HCT116 (cell line): ENCODE data around the gene PRPF40A. TPM values are rescaled to one million over a fixed set of nuclear protein-coding genes. Genes with fewer than 3 reads are reported as not detected.

ENCODE experiments used
- ATAC-seq: fragments of 200-7000 bp; cut with Tn5 transposase; 2 replicates; pipeline ENCODE4 v1.9.1; 2020; ENCODE audit warnings: mild to moderate bottlenecking, moderate library complexity
- BruUV-seq: library from RNA; stranded (reverse); fragments of 400-500 nt; replicated peaks from 2 replicates; lab custom pipeline; 2021; lab: Mats Ljungman, UMichigan
- CTCF ChIA-PET: fragments of 300-600 bp; sonication (Branson Sonifier 250); formaldehyde crosslinking; loops from one replicate; lab custom pipeline; 2021; ENCODE audit warnings: antibody characterized with exemption; lab: Charles Lee
- POLR2A ChIA-PET: fragments of 300-600, 350-600 bp; sonication (Branson Sonifier 250); formaldehyde crosslinking; loops from one replicate; lab custom pipeline; 2021; ENCODE audit warnings: antibody characterized with exemption; lab: Charles Lee
- RAD21 ChIA-PET, 2 experiments: fragments of 300-600 bp; sonication (Branson Sonifier 250); formaldehyde crosslinking; loops; one replicate each; lab custom pipeline; 2023; ENCODE audit warnings: low total read pairs in 2 of 2; ENCODE audit not compliant: uncharacterized antibody in 2 of 2, unreplicated experiment in 2 of 2, low non-redundant PET in 1 of 2; lab: Charles Lee
- DNase-seq: peaks from one replicate; pipeline ENCODE4 v3.0.0-alpha.2; 2010; ENCODE audit warnings: low read depth, low spot score
- H2AFZ ChIP-seq: fragments of 200-600 bp; shearing (Covaris generic), sonication (generic); 2 replicates; pipeline ENCODE4 v1.6.1; 2017; ENCODE audit warnings: low read depth, mixed run types, mixed read lengths, antibody characterized with exemption, low read length; ENCODE audit not compliant: poor library complexity, severe bottlenecking
- H3K27ac ChIP-seq: 2 replicates; pipeline ENCODE4 v1.5.1; 2012; ENCODE audit warnings: low read depth, low read length
- H3K27me3 ChIP-seq: fragments of 200-600 bp; sonication (generic); 2 replicates; pipeline ENCODE4 v1.6.1; 2016; ENCODE audit warnings: mixed run types, low read length, mixed read lengths; ENCODE audit not compliant: insufficient read depth
- H3K36me3 ChIP-seq, 2 experiments: fragments of 200-500 bp in 1 of 2; fragments of 200-600 bp in 1 of 2; sonication (Bioruptor generic) in 1 of 2; sonication (generic) in 1 of 2; 2 replicates each; pipeline versions ENCODE4 v1.5.1 to v1.6.1; 2014 to 2016; ENCODE audit warnings: low read length in 2 of 2, inconsistent platforms in 1 of 2, mixed read lengths in 1 of 2, mixed run types in 1 of 2; ENCODE audit not compliant: insufficient read depth in 2 of 2, control insufficient read depth in 1 of 2
- H3K4me1 ChIP-seq, 2 experiments: fragments of 200-600 bp in 1 of 2; sonication (generic) in 1 of 2; 2 replicates each; pipeline versions ENCODE4 v1.5.1 to v1.6.1; 2012 to 2017; ENCODE audit warnings: low read length in 2 of 2, inconsistent platforms in 1 of 2, mild to moderate bottlenecking in 1 of 2, mixed read lengths in 1 of 2, mixed run types in 1 of 2, moderate library complexity in 1 of 2; ENCODE audit not compliant: insufficient read depth in 2 of 2, control insufficient read depth in 1 of 2
- H3K4me2 ChIP-seq: fragments of 200-600 bp; sonication (generic); 2 replicates; pipeline ENCODE4 v1.6.1; 2017; ENCODE audit warnings: mixed run types, low read length, mixed read lengths
- H3K4me3 ChIP-seq, 2 experiments: fragments of 200-600 bp in 1 of 2; sonication (generic) in 1 of 2; replicated peaks in 1 of 2; 2 replicates each; pipeline ENCODE4 v1.5.1; 2011 to 2016; ENCODE audit warnings: low read length in 2 of 2, control low read depth in 1 of 2, low read depth in 1 of 2, mild to moderate bottlenecking in 1 of 2, mixed read lengths in 1 of 2, mixed run types in 1 of 2
- H3K79me2 ChIP-seq: fragments of 200-600 bp; sonication (generic); 2 replicates; pipeline ENCODE4 v1.6.1; 2017; ENCODE audit warnings: mild to moderate bottlenecking, mixed run types, low read length, moderate library complexity, mixed read lengths; ENCODE audit not compliant: insufficient read depth
- H3K9ac ChIP-seq: fragments of 200-600 bp; sonication (generic); 2 replicates; pipeline ENCODE4 v1.6.1; 2016; ENCODE audit warnings: low read length, mixed read lengths
- H3K9me2 ChIP-seq: fragments of 200-600 bp; sonication (generic), shearing (Covaris generic); 2 replicates; pipeline ENCODE4 v1.6.1; 2017; ENCODE audit warnings: mixed run types, mild to moderate bottlenecking, moderate library complexity; ENCODE audit not compliant: insufficient read depth
- H3K9me3 ChIP-seq, 2 experiments: fragments of 200-500 bp in 1 of 2; fragments of 200-600 bp in 1 of 2; sonication (Bioruptor generic) in 1 of 2; sonication (generic) in 1 of 2; 2 replicates each; pipeline ENCODE4 v1.6.1; 2014 to 2017; ENCODE audit warnings: low read length in 2 of 2, mixed read lengths in 2 of 2, inconsistent platforms in 1 of 2, low read depth in 1 of 2, mild to moderate bottlenecking in 1 of 2, mixed run types in 1 of 2, moderate library complexity in 1 of 2; ENCODE audit not compliant: control insufficient read depth in 1 of 2, insufficient read depth in 1 of 2
- H4K20me1 ChIP-seq: fragments of 200-600 bp; sonication (generic), shearing (Covaris generic); 2 replicates; pipeline ENCODE4 v1.6.1; 2017; ENCODE audit warnings: mixed run types, mild to moderate bottlenecking, moderate library complexity; ENCODE audit not compliant: insufficient read depth
- CBX3 ChIP-seq: IDR thresholded peaks from 2 replicates; pipeline ENCODE4 v1.6.1; 2012; ENCODE audit warnings: low read depth
- EZH2phosphoT487 ChIP-seq: fragments of 200-600 bp; IDR thresholded peaks from 2 replicates; pipeline ENCODE4 v1.6.1; 2018; ENCODE audit warnings: antibody characterized with exemption, borderline replicate concordance
- FOSL1 ChIP-seq: IDR thresholded peaks from 2 replicates; pipeline ENCODE4 v1.6.1; 2012; ENCODE audit warnings: low read depth
- JUND ChIP-seq: IDR thresholded peaks from 2 replicates; pipeline ENCODE4 v1.6.1; 2012
- MAX ChIP-seq: IDR thresholded peaks from 2 replicates; pipeline ENCODE4 v1.6.1; 2012
- POLR2A ChIP-seq: IDR thresholded peaks from 2 replicates; pipeline ENCODE4 v1.7.0; 2011; ENCODE audit warnings: borderline replicate concordance; ENCODE audit not compliant: insufficient read depth, insufficient read length; ENCODE audit errors: extremely low read depth
- RAD21 ChIP-seq: IDR thresholded peaks from 2 replicates; pipeline ENCODE4 v1.6.1; 2012; ENCODE audit warnings: low read depth, mild to moderate bottlenecking
- SIN3A ChIP-seq: IDR thresholded peaks from 2 replicates; pipeline ENCODE4 v1.6.1; 2012; ENCODE audit warnings: low read depth
- SRF ChIP-seq: IDR thresholded peaks from 2 replicates; pipeline ENCODE4 v1.6.1; 2012; ENCODE audit warnings: low read depth
- ZBTB33 ChIP-seq: IDR thresholded peaks from 2 replicates; pipeline ENCODE4 v1.6.1; 2011; ENCODE audit warnings: mild to moderate bottlenecking, low read length, moderate library complexity; ENCODE audit not compliant: insufficient replicate concordance; ENCODE audit errors: extremely low read depth
- ZFX ChIP-seq: fragments of 450-650 bp; IDR thresholded peaks from 2 replicates; pipeline ENCODE4 v1.6.1; 2017
- intact Hi-C: fragments of 100-400 bp; cut with micrococcal nuclease; formaldehyde crosslinking; loops from 2 replicates; pipeline ENCODE4 v1.10.0; 2022
- total RNA-seq: library from RNA; stranded (reverse); gene quantifications from one replicate; pipeline ENCODE4 v1.2.1, GENCODE V29; 2021; ENCODE audit not compliant: unreplicated experiment

PRPF40A gene
- total RNA-seq, 1 experiment from 2014 or later = 171 TPM

- TF ChIP-seq SRF (no peak), JUND (no peak), RAD21 (no peak), SIN3A (no peak)
- TF ChIP-seq, all 23 proteins: peak for 0
Observed at GRCh38 chr2:152678808-152679207, 38.5 kb downstream of the PRPF40A start (continued).

GRCh38 chr2:152676461-152676860 lies 40.8 kb downstream of the PRPF40A start:
- Histone ChIP-seq H2AFZ (no peak overlapping the region), H4K20me1 (no peaks in the 10 kb centered on the region), H3K9me2 (no peaks in the 10 kb centered on the region), H3K27ac (no peak overlapping the region), H3K79me2 (peaks cover 39% of the 10 kb centered on the region; the same call in 1 of the 2 replicates), H3K9me3 (no peaks in the 10 kb centered on the region), H3K9ac (no peak overlapping the region), H3K4me3 (no peak overlapping the region), H3K4me1 (no peaks in the 10 kb centered on the region), H3K27me3 (no peaks in the 10 kb centered on the region), H3K36me3 (peaks cover 45 to 60% of the 10 kb centered on the region in 2 experiments), H3K4me2 (no peak overlapping the region)
- no peak for TF ChIP-seq CBX3
- TF ChIP-seq FOSL1 = no peak
- TF ChIP-seq ZFX = no peak
- no peak for TF ChIP-seq EZH2phosphoT487
- no peak for TF ChIP-seq POLR2A
- no peak for TF ChIP-seq MAX
- no peak for TF ChIP-seq ZBTB33
- ChIA-PET RAD21 (no interaction called here), POLR2A (no interaction called here), CTCF (interaction anchor here (1.1 kb wide), 1 partner anchor 40 kb away, joined by 4 read pairs; no protein-coding TSS in a partner anchor)
- DNase-seq = no peak
- BruUV-seq = no TSS peak
- ATAC-seq = no peak
- intact Hi-C loops = no loop called here
